ENCODE data around the gene CNNM4.

CNNM4 gene

GRCh38 chr2:96762529-96763311 is 2.0 kb downstream of the CNNM4 start:
- Histone ChIP-seq H3K27me3 (ENCODE audit: control insufficient read depth, insufficient read depth, low read length) (no peaks in the 10 kb centered on the region), H3K36me3 (ENCODE audit: control insufficient read depth, insufficient read depth, low read length) (no peaks in the 10 kb centered on the region), H3K9ac (ENCODE audit: low read length) (peak overlapping the region; percentile 75), H3K4me1 (ENCODE audit: control insufficient read depth, insufficient read depth, low read length) (peaks cover 72% of the 10 kb centered on the region), H3K4me3 (ENCODE audit: low read length) (peak overlapping the region; percentile 88), H3K9me3 (ENCODE audit: control insufficient read depth, low read length) (no peaks in the 10 kb centered on the region)

GRCh38 chr2:96763511-96764252 is 3.0 kb downstream of the CNNM4 start:
- peak overlapping the region; percentile 75 for H3K9ac ChIP-seq (ENCODE audit: low read length)
- no peaks in the 10 kb centered on the region for H3K27me3 ChIP-seq (ENCODE audit: control insufficient read depth, insufficient read depth, low read length)
- H3K36me3 ChIP-seq (ENCODE audit: control insufficient read depth, insufficient read depth, low read length), result no peaks in the 10 kb centered on the region
- no peaks in the 10 kb centered on the region for H3K9me3 ChIP-seq (ENCODE audit: control insufficient read depth, low read length)
- H3K4me3 ChIP-seq (ENCODE audit: low read length), result peak overlapping the region; percentile 88
- H3K4me1 ChIP-seq (ENCODE audit: control insufficient read depth, insufficient read depth, low read length), result peaks cover 82% of the 10 kb centered on the region

- Histone ChIP-seq H3K9me3 (ENCODE audit: control insufficient read depth, low read length) (no peaks in the 10 kb centered on the region), H3K36me3 (ENCODE audit: control insufficient read depth, insufficient read depth, low read length) (no peaks in the 10 kb centered on the region), H3K4me1 (ENCODE audit: control insufficient read depth, insufficient read depth, low read length) (peaks cover 82% of the 10 kb centered on the region), H3K4me3 (ENCODE audit: low read length) (peak overlapping the region; percentile 88), H3K9ac (ENCODE audit: low read length) (peak overlapping the region; percentile 75), H3K27me3 (ENCODE audit: control insufficient read depth, insufficient read depth, low read length) (no peaks in the 10 kb centered on the region)
Measured at GRCh38 chr2:96764253-96764637, 3.5 kb downstream of the CNNM4 start.

- H3K4me3 ChIP-seq (ENCODE audit: low read length), result no peak overlapping the region
- peak overlapping the region; percentile 33 for H3K9ac ChIP-seq (ENCODE audit: low read length)
- no peaks in the 10 kb centered on the region for H3K27me3 ChIP-seq (ENCODE audit: control insufficient read depth, insufficient read depth, low read length)
- H3K9me3 ChIP-seq (ENCODE audit: control insufficient read depth, low read length), result no peaks in the 10 kb centered on the region
- H3K4me1 ChIP-seq (ENCODE audit: control insufficient read depth, insufficient read depth, low read length), result peaks cover 88% of the 10 kb centered on the region
- H3K36me3 ChIP-seq (ENCODE audit: control insufficient read depth, insufficient read depth, low read length), result no peaks in the 10 kb centered on the region
Measured at GRCh38 chr2:96767135-96767871, 6.6 kb downstream of the CNNM4 start.

- H3K9ac ChIP-seq (ENCODE audit: low read length), result peak overlapping the region; percentile 33
- no peaks in the 10 kb centered on the region for H3K27me3 ChIP-seq (ENCODE audit: control insufficient read depth, insufficient read depth, low read length)
- H3K36me3 ChIP-seq (ENCODE audit: control insufficient read depth, insufficient read depth, low read length), result no peaks in the 10 kb centered on the region
- H3K9me3 ChIP-seq (ENCODE audit: control insufficient read depth, low read length), result no peaks in the 10 kb centered on the region
- H3K4me3 ChIP-seq (ENCODE audit: low read length), result no peak overlapping the region
- peaks cover 93% of the 10 kb centered on the region for H3K4me1 ChIP-seq (ENCODE audit: control insufficient read depth, insufficient read depth, low read length)
Measured at GRCh38 chr2:96768083-96768561, 7.4 kb downstream of the CNNM4 start.

- H3K27me3 ChIP-seq (ENCODE audit: control insufficient read depth, insufficient read depth, low read length), result no peaks in the 10 kb centered on the region
- no peaks in the 10 kb centered on the region for H3K9me3 ChIP-seq (ENCODE audit: control insufficient read depth, low read length)
- H3K36me3 ChIP-seq (ENCODE audit: control insufficient read depth, insufficient read depth, low read length), result no peaks in the 10 kb centered on the region
- H3K9ac ChIP-seq (ENCODE audit: low read length), result no peak overlapping the region
- H3K4me1 ChIP-seq (ENCODE audit: control insufficient read depth, insufficient read depth, low read length), result peaks cover 88% of the 10 kb centered on the region
- H3K4me3 ChIP-seq (ENCODE audit: low read length), result no peak overlapping the region
Measured at GRCh38 chr2:96769814-96770213, 9.1 kb downstream of the CNNM4 start.

GRCh38 chr2:96770442-96771202 is 9.9 kb downstream of the CNNM4 start:
- no peak overlapping the region for H3K9ac ChIP-seq (ENCODE audit: low read length)
- no peaks in the 10 kb centered on the region for H3K9me3 ChIP-seq (ENCODE audit: control insufficient read depth, low read length)
- H3K4me3 ChIP-seq (ENCODE audit: low read length), result no peak overlapping the region
- no peaks in the 10 kb centered on the region for H3K36me3 ChIP-seq (ENCODE audit: control insufficient read depth, insufficient read depth, low read length)
- no peaks in the 10 kb centered on the region for H3K27me3 ChIP-seq (ENCODE audit: control insufficient read depth, insufficient read depth, low read length)
- peaks cover 89% of the 10 kb centered on the region for H3K4me1 ChIP-seq (ENCODE audit: control insufficient read depth, insufficient read depth, low read length)

- H3K9me3 ChIP-seq (ENCODE audit: control insufficient read depth, low read length), result no peaks in the 10 kb centered on the region
- H3K9ac ChIP-seq (ENCODE audit: low read length), result no peak overlapping the region
- H3K36me3 ChIP-seq (ENCODE audit: control insufficient read depth, insufficient read depth, low read length), result no peaks in the 10 kb centered on the region
- no peaks in the 10 kb centered on the region for H3K27me3 ChIP-seq (ENCODE audit: control insufficient read depth, insufficient read depth, low read length)
- H3K4me1 ChIP-seq (ENCODE audit: control insufficient read depth, insufficient read depth, low read length), result peaks cover 80% of the 10 kb centered on the region
- H3K4me3 ChIP-seq (ENCODE audit: low read length), result no peak overlapping the region
Measured at GRCh38 chr2:96771796-96772618, 11.3 kb downstream of the CNNM4 start.

GRCh38 chr2:96772903-96773671 is 12.4 kb downstream of the CNNM4 start:
- H3K27me3 ChIP-seq (ENCODE audit: control insufficient read depth, insufficient read depth, low read length), result no peaks in the 10 kb centered on the region
- H3K36me3 ChIP-seq (ENCODE audit: control insufficient read depth, insufficient read depth, low read length), result no peaks in the 10 kb centered on the region
- H3K4me3 ChIP-seq (ENCODE audit: low read length), result no peak overlapping the region
- no peak overlapping the region for H3K9ac ChIP-seq (ENCODE audit: low read length)
- no peaks in the 10 kb centered on the region for H3K9me3 ChIP-seq (ENCODE audit: control insufficient read depth, low read length)
- peaks cover 70% of the 10 kb centered on the region for H3K4me1 ChIP-seq (ENCODE audit: control insufficient read depth, insufficient read depth, low read length)

GRCh38 chr2:96773922-96774321 is 13.2 kb downstream of the CNNM4 start:
- Histone ChIP-seq H3K4me3 (ENCODE audit: low read length) (peak overlapping the region; percentile 71), H3K4me1 (ENCODE audit: control insufficient read depth, insufficient read depth, low read length) (peaks cover 61% of the 10 kb centered on the region)

More at GRCh38 chr2:96773922-96774321, 13.2 kb downstream of the CNNM4 start:
- no peaks in the 10 kb centered on the region for H3K36me3 ChIP-seq (ENCODE audit: control insufficient read depth, insufficient read depth, low read length)
- H3K27me3 ChIP-seq (ENCODE audit: control insufficient read depth, insufficient read depth, low read length), result no peaks in the 10 kb centered on the region
- H3K9me3 ChIP-seq (ENCODE audit: control insufficient read depth, low read length), result no peaks in the 10 kb centered on the region
- peak overlapping the region; percentile 74 for H3K9ac ChIP-seq (ENCODE audit: low read length)

All from mucosa of stomach (tissue), 1 donor.